Neural progenitor cell (in vitro differentiated cells): ENCODE data around the gene FKBP1A.

ENCODE experiments used
- EZH2 ChIP-seq: fragments of 200-600 bp; sonication (generic); IDR thresholded peaks from 2 replicates; pipeline ENCODE4 v1.6.1; 2017; ENCODE audit warnings: antibody characterized with exemption, mild to moderate bottlenecking, moderate library complexity
- EZH2phosphoT487 ChIP-seq: fragments of 200-600 bp; sonication (generic); IDR thresholded peaks from 2 replicates; pipeline ENCODE4 v1.6.1; 2017; ENCODE audit warnings: antibody characterized with exemption
- TF ChIP-seq, protein P1 (sequence below): fragments of 200-600 bp; sonication (generic); IDR thresholded peaks from 2 replicates; pipeline ENCODE4 v1.5.1; 2017; ENCODE audit warnings: antibody characterized with exemption, mild to moderate bottlenecking

DNA sequence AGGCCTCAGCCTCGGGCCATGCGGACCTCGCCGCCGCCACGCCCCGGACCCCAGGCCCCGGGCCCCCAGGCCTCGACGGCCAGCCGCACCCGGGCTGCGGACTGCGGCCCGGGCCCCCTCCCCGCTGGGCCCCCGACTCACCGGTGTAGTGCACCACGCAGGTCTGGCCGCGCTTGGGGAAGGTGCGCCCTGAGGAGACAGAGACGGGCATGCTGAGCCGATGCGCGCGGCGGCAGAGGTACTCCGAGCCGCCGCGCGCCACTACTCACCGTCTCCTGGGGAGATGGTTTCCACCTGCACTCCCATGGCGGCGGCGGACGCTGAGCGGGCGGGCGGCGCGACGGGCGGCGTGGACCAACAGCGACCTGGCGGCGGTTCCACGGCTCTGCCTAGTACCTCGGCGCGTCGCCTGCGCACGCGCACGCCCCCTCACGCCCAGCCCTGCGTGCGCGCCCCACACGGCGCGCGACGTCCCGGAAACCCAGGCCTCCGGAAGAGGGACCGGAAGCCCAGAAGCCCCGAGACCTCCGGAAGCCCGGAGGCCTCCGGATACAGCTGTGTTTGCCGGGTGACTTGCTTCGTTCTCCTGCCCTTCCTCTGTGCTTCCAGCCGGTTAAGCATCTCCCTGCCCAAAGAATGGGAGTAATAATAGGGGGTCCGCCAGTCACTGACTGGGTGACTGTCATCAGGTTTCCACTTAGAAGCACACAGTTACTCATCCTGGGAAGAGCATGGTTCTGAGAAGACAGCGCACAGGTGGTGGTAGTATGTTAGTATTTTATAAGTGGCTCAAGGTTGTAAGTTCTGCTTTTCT, at the start of gene FKBP1A:
- TF ChIP-seq, protein P1, sequence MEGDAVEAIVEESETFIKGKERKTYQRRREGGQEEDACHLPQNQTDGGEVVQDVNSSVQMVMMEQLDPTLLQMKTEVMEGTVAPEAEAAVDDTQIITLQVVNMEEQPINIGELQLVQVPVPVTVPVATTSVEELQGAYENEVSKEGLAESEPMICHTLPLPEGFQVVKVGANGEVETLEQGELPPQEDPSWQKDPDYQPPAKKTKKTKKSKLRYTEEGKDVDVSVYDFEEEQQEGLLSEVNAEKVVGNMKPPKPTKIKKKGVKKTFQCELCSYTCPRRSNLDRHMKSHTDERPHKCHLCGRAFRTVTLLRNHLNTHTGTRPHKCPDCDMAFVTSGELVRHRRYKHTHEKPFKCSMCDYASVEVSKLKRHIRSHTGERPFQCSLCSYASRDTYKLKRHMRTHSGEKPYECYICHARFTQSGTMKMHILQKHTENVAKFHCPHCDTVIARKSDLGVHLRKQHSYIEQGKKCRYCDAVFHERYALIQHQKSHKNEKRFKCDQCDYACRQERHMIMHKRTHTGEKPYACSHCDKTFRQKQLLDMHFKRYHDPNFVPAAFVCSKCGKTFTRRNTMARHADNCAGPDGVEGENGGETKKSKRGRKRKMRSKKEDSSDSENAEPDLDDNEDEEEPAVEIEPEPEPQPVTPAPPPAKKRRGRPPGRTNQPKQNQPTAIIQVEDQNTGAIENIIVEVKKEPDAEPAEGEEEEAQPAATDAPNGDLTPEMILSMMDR: peak; percentile 12
- TF ChIP-seq EZH2phosphoT487 (peak; percentile 32), EZH2 (no peak)
